Heart left ventricle (tissue), 16 donors: ENCODE measurements around the gene CHRNA7. TPM values are rescaled to one million over a fixed set of nuclear protein-coding genes. Genes with fewer than 3 reads are reported as not detected.

Source experiments
- ATAC-seq, 4 donors: fragments of 200-7000 bp; cut with Tn5 transposase; one replicate each; pipeline ENCODE4 v1.9.1; 2020 to 2022; ENCODE audit warnings: moderate library complexity in 4 of 4, mild to moderate bottlenecking in 3 of 4, moderate number of reproducible peaks in 1 of 4
- DNase-seq, 5 donors: peaks; one replicate each; pipeline ENCODE4 v3.0.0-alpha.2; 2020
- H3K27ac ChIP-seq, 12 donors: fragments of 200-600 bp; sonication (generic) in 4 of 12; one replicate each; pipeline versions ENCODE4 v1.5.0 to v1.8.0; 2016 to 2022; ENCODE audit warnings: mild to moderate bottlenecking in 2 of 12
- H3K27me3 ChIP-seq, 9 donors: fragments of 200-600 bp; sonication (generic) in 2 of 9; one replicate each; pipeline versions ENCODE4 v1.5.1 to v1.8.0; 2016 to 2022; ENCODE audit warnings: mild to moderate bottlenecking in 3 of 9
- H3K36me3 ChIP-seq, 9 donors: fragments of 200-600 bp; sonication (generic) in 2 of 9; one replicate each; pipeline versions ENCODE4 v1.5.0 to v1.8.0; 2018 to 2022; ENCODE audit warnings: mild to moderate bottlenecking in 2 of 9
- H3K4me1 ChIP-seq, 12 donors: fragments of 200-600 bp; sonication (generic) in 4 of 12; one replicate each; pipeline versions ENCODE4 v1.5.0 to v1.8.0; 2016 to 2022; ENCODE audit warnings: mild to moderate bottlenecking in 3 of 12
- H3K4me3 ChIP-seq, 12 donors: fragments of 200-600 bp; sonication (generic) in 4 of 12; one replicate each; pipeline versions ENCODE4 v1.5.0 to v1.8.0; 2017 to 2022; ENCODE audit warnings: mild to moderate bottlenecking in 9 of 12, moderate library complexity in 4 of 12
- H3K9me3 ChIP-seq, 12 donors: fragments of 200-600 bp; sonication (generic) in 4 of 12; one replicate each; pipeline versions ENCODE4 v1.5.0 to v1.8.0; 2016 to 2022; ENCODE audit warnings: mild to moderate bottlenecking in 1 of 12
- CTCF ChIP-seq, 12 donors: fragments of 200-600 bp; sonication (generic) in 4 of 12; IDR thresholded peaks; one replicate each; pipeline versions ENCODE4 v1.5.0 to v1.8.0; 2018 to 2022; ENCODE audit warnings: antibody characterized with exemption in 12 of 12, mild to moderate bottlenecking in 5 of 12
- POLR2A ChIP-seq, 2 donors: fragments of 450-650 bp; IDR thresholded peaks; one replicate each; pipeline ENCODE4 v1.6.1; 2017; ENCODE audit warnings: antibody characterized with exemption in 2 of 2, mild to moderate bottlenecking in 2 of 2, moderate library complexity in 2 of 2
- WGBS, 4 donors: extraction: QIAGEN DNeasy Blood & Tissue Kit in 2 of 4; methylation state at CpG; one replicate each; pipeline versions ENCODE4 v1.1.5 to v1.1.7; 2013 to 2018; 5-methylcytosine and 5-hydroxymethylcytosine counted together
- intact Hi-C, 10 donors: fragments of 100-400 bp; cut with DNase I; formaldehyde crosslinking; loops; one replicate each; pipeline versions ENCODE4 v1.11.1 to v1.14.2; 2022
- polyA plus RNA-seq, 2 donors: library from polyadenylated mRNA; stranded (reverse); fragments of 200-250 nt; gene quantifications; one replicate each; pipeline ENCODE4 v1.2.3, GENCODE V29; 2013
- total RNA-seq, 9 donors: library from RNA; depleted of rRNA in 2 of 9; stranded (reverse); fragments of >200 nt in 2 of 9; fragmentation: NEBNext Ultra II Directional in 3 of 9; extraction: Animal tissue kit (Norgen Biotek cat#: 25700) in 3 of 9; gene quantifications; one replicate each; pipeline versions ENCODE4 v1.1.0 to v1.2.4, GENCODE V29; 2016 to 2023
- donor health status: ischemic (EF 13 %, LVEDD 7.1; RV severe dilation, severe dysfunction).
- donor health status: healthy with polysubstance abuse.
- donor health status: DM: no; HTN: yes; CAD: no.
- donor health status: DM: no; HTN: no; CAD: no.
- donor health status: ischemic (EF 25% LVEDD 6.9; RV normal size, moderate dysfunction).
- donor health status: ischemic (EF 25% LVEDD 5.7; RV mildly dilated, moderate dysfunction).
- donor health status: healthy.
- donor health status: DM: yes; HTN: yes; CAD: no.
- donor health status: ischemic (EF 35%, LVEDD 5.7; RV mildly dilated, moderate dysfunction).
- donor health status: nonischemic (EF 11% LVEDD 7.7; RV severe dilation, severe dysfunction).
- donor health status: DM: yes; HTN: yes; CAD: no.
- donor health status: PGD.
- donor health status: ischemic (EF 29% LVEDD 5.4; RV normal size, mild dysfunction).
- donor health status: nonischemic (EF 23%, LVEDD 6.1; RV moderate dilation, normal function).

The CHRNA7 gene
- total and polyA plus RNA-seq, 11 donors = 0.25 to 2.1 (median 0.98) TPM

GRCh38 chr15:32122013-32122412 is 91.7 kb downstream of the CHRNA7 start:
- WGBS, 4 donors = 93 to 96% (median 94%) methylated on average over 4 of the region's 4 CpGs
- H3K4me1 ChIP-seq = no peaks in the 10 kb centered on the region
- TF ChIP-seq POLR2A (IDR thresholded peaks at IDR 0.05) = no peak
- TF ChIP-seq CTCF (IDR thresholded peaks at IDR 0.05) = no peak
- ATAC-seq = no peak
- no peaks in the 10 kb centered on the region for H3K36me3 ChIP-seq
- H3K27me3 ChIP-seq = peaks cover 0 to 13% (median 0%) of the 10 kb centered on the region in 9 donors
- no peak overlapping the region for H3K4me3 ChIP-seq
- intact Hi-C loops = loop anchor here in 1 of 10 donors (5.0 kb wide), 1 partner anchor 50 kb away; no protein-coding TSS in a partner anchor
- no peak for DNase-seq
- no peaks in the 10 kb centered on the region for H3K9me3 ChIP-seq
- H3K27ac ChIP-seq = no peak overlapping the region

GRCh38 chr15:32123473-32123872 is 93.2 kb downstream of the CHRNA7 start:
- Histone ChIP-seq H3K9me3 (no peaks in the 10 kb centered on the region), H3K4me3 (no peak overlapping the region), H3K27me3 (peaks cover 0 to 13% (median 0%) of the 10 kb centered on the region in 9 donors), H3K36me3 (no peaks in the 10 kb centered on the region), H3K27ac (no peak overlapping the region), H3K4me1 (no peaks in the 10 kb centered on the region)
- ATAC-seq (no peak), DNase-seq (no peak)
- TF ChIP-seq POLR2A (IDR thresholded peaks at IDR 0.05) (no peak), CTCF (IDR thresholded peaks at IDR 0.05) (no peak)
- WGBS, 4 donors = 55 to 63% (median 62%) methylated on average over 3 of the region's 3 CpGs
- intact Hi-C loops = loop anchor here in 1 of 10 donors (5.0 kb wide), 1 partner anchor 51 kb away; no protein-coding TSS in a partner anchor

GRCh38 chr15:32124726-32125125 is 94.4 kb downstream of the CHRNA7 start:
- Histone ChIP-seq H3K4me1 (no peaks in the 10 kb centered on the region), H3K36me3 (no peaks in the 10 kb centered on the region), H3K27me3 (peaks cover 0 to 13% (median 0%) of the 10 kb centered on the region in 9 donors), H3K9me3 (no peaks in the 10 kb centered on the region), H3K27ac (no peak overlapping the region), H3K4me3 (no peak overlapping the region)
- TF ChIP-seq CTCF (IDR thresholded peaks at IDR 0.05) (no peak), POLR2A (IDR thresholded peaks at IDR 0.05) (no peak)
- no peak for ATAC-seq
- intact Hi-C loops = loop anchor here in 1 of 10 donors (5.0 kb wide), 1 partner anchor 52 kb away; no protein-coding TSS in a partner anchor
- DNase-seq = no peak
- 24 to 52% (median 39%) methylated on average over 4 of the region's 4 CpGs for WGBS, 4 donors

- peaks cover 0 to 13% (median 0%) of the 10 kb centered on the region in 9 donors for H3K27me3 ChIP-seq
- no peak for TF ChIP-seq POLR2A (IDR thresholded peaks at IDR 0.05)
- no peak for TF ChIP-seq CTCF (IDR thresholded peaks at IDR 0.05)
- no peak overlapping the region for H3K4me3 ChIP-seq
- DNase-seq (no peak), ATAC-seq (no peak)
- H3K9me3 ChIP-seq = no peaks in the 10 kb centered on the region
- intact Hi-C loops = no loop called here
- 53 to 75% (median 61%) methylated on average over 3 of the region's 3 CpGs for WGBS, 4 donors
- H3K36me3 ChIP-seq = no peaks in the 10 kb centered on the region
- no peak overlapping the region for H3K27ac ChIP-seq
- H3K4me1 ChIP-seq = no peaks in the 10 kb centered on the region
Measured at GRCh38 chr15:32125595-32125994, 95.3 kb downstream of the CHRNA7 start.
